ENCODE data around the gene ADARB2.

- TF ChIP-seq POLR2A (IDR thresholded peaks at IDR 0.05) (no peak), CTCF (IDR thresholded peaks at IDR 0.05) (no peak), EP300 (IDR thresholded peaks at IDR 0.05) (no peak)
Measured at GRCh38 chr10:1402016-1402770, 335.1 kb downstream of the ADARB2 start.
